K562 (cell line): ENCODE measurements around the gene OR5M11.

Source experiments
- BACH1 ChIP-seq: fragments of 200-800 bp; sonication (Bioruptor generic); IDR thresholded peaks from 2 replicates; pipeline ENCODE4 v1.6.1; 2016; ENCODE audit warnings: missing genetic modification characterization, missing compliant biosample characterization
- POLR2G ChIP-seq: fragments of 200-400 bp; formaldehyde crosslinking; IDR thresholded peaks from 2 replicates; pipeline ENCODE4 v1.6.1; 2017; ENCODE audit warnings: low read depth, mild to moderate bottlenecking, antibody characterized with exemption, low read length, moderate library complexity
- RFX1 ChIP-seq: fragments of 450-650 bp; IDR thresholded peaks from 2 replicates; pipeline ENCODE4 v1.6.1; 2016; ENCODE audit warnings: mild to moderate bottlenecking, moderate library complexity
- U2AF2 ChIP-seq: fragments of 200-400 bp; formaldehyde crosslinking; optimal IDR thresholded peaks from 2 replicates; pipeline ENCODE3; 2017; ENCODE audit warnings: low read depth, mild to moderate bottlenecking, low read length
- ZNF668 ChIP-seq: fragments of 250-450 bp; sonication (Bioruptor Pico); IDR thresholded peaks from 2 replicates; pipeline ENCODE4 v1.8.0; 2022; ENCODE audit warnings: mild to moderate bottlenecking, inconsistent platforms
- ZZZ3 ChIP-seq: fragments of 450-650 bp; IDR thresholded peaks from 2 replicates; pipeline ENCODE4 v1.6.1; 2016; ENCODE audit warnings: antibody characterized with exemption, mild to moderate bottlenecking, moderate library complexity
- TF ChIP-seq, protein P1 (sequence below), 3 experiments: IDR thresholded peaks in 2 of 3; conservative IDR thresholded peaks in 1 of 3; 2 replicates each; pipeline ENCODE4 v1.5.1; 2011 to 2012; ENCODE audit warnings: low read length in 3 of 3, mild to moderate bottlenecking in 3 of 3, control low read depth in 2 of 3, improper control_type of control experiment in 1 of 3, inconsistent platforms in 1 of 3, low read depth in 1 of 3, mixed read lengths in 1 of 3, moderate library complexity in 1 of 3; ENCODE audit not compliant: insufficient read depth in 2 of 3
- TF ChIP-seq, protein P2 (sequence below), 2 experiments: fragments of 450-650 bp; formaldehyde crosslinking in 1 of 2; IDR thresholded peaks; 2 replicates each; pipeline versions ENCODE4 v1.4.0 to v1.6.1; 2014 to 2020; ENCODE audit warnings: mild to moderate bottlenecking in 2 of 2, borderline replicate concordance in 1 of 2, low read depth in 1 of 2

DNA sequence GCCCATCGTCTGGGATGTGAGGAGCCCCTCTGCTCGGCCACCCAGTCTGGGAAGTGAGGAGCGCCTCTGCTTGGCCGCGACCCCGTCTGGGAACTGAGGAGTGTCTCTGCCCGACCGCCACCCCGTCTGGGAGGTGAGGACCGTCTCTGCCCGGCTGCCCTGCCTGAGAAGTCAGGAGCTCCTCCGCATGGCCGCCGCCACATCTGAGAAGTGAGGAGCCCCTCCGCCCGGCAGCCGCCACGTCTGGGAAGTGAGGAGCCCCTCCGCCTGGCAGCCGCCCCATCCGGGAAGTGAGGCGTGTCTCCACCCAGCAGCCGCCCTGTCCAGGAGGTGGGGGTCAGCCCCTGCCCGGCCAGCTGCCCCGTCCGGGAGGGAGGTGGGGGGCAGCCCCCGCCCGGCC lies 46.0 kb downstream of the OR5M11 start:
- TF ChIP-seq, protein P1, sequence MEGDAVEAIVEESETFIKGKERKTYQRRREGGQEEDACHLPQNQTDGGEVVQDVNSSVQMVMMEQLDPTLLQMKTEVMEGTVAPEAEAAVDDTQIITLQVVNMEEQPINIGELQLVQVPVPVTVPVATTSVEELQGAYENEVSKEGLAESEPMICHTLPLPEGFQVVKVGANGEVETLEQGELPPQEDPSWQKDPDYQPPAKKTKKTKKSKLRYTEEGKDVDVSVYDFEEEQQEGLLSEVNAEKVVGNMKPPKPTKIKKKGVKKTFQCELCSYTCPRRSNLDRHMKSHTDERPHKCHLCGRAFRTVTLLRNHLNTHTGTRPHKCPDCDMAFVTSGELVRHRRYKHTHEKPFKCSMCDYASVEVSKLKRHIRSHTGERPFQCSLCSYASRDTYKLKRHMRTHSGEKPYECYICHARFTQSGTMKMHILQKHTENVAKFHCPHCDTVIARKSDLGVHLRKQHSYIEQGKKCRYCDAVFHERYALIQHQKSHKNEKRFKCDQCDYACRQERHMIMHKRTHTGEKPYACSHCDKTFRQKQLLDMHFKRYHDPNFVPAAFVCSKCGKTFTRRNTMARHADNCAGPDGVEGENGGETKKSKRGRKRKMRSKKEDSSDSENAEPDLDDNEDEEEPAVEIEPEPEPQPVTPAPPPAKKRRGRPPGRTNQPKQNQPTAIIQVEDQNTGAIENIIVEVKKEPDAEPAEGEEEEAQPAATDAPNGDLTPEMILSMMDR (IDR thresholded peaks at IDR 0.05 in 2 of 3, conservative IDR thresholded peaks at IDR 0.05 in 1 of 3; ENCODE audit: insufficient read depth in 2 of 3, low read depth in 1 of 3, low read length in 3 of 3): no peak
- TF ChIP-seq BACH1 (tag) (no peak), ZNF668 (no peak), POLR2G (no peak), RFX1 (no peak), ZZZ3 (no peak), U2AF2 (no peak)
- TF ChIP-seq, protein P2, sequence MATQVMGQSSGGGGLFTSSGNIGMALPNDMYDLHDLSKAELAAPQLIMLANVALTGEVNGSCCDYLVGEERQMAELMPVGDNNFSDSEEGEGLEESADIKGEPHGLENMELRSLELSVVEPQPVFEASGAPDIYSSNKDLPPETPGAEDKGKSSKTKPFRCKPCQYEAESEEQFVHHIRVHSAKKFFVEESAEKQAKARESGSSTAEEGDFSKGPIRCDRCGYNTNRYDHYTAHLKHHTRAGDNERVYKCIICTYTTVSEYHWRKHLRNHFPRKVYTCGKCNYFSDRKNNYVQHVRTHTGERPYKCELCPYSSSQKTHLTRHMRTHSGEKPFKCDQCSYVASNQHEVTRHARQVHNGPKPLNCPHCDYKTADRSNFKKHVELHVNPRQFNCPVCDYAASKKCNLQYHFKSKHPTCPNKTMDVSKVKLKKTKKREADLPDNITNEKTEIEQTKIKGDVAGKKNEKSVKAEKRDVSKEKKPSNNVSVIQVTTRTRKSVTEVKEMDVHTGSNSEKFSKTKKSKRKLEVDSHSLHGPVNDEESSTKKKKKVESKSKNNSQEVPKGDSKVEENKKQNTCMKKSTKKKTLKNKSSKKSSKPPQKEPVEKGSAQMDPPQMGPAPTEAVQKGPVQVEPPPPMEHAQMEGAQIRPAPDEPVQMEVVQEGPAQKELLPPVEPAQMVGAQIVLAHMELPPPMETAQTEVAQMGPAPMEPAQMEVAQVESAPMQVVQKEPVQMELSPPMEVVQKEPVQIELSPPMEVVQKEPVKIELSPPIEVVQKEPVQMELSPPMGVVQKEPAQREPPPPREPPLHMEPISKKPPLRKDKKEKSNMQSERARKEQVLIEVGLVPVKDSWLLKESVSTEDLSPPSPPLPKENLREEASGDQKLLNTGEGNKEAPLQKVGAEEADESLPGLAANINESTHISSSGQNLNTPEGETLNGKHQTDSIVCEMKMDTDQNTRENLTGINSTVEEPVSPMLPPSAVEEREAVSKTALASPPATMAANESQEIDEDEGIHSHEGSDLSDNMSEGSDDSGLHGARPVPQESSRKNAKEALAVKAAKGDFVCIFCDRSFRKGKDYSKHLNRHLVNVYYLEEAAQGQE (IDR thresholded peaks at IDR 0.05; ENCODE audit: borderline replicate concordance): no peak
- TF ChIP-seq, protein P2 (CRISPR knock-in tag; IDR thresholded peaks at IDR 0.05; ENCODE audit: low read depth): no peak
